Measurements from ENCODE around the gene KCTD3.

KCTD3 gene

DNA sequence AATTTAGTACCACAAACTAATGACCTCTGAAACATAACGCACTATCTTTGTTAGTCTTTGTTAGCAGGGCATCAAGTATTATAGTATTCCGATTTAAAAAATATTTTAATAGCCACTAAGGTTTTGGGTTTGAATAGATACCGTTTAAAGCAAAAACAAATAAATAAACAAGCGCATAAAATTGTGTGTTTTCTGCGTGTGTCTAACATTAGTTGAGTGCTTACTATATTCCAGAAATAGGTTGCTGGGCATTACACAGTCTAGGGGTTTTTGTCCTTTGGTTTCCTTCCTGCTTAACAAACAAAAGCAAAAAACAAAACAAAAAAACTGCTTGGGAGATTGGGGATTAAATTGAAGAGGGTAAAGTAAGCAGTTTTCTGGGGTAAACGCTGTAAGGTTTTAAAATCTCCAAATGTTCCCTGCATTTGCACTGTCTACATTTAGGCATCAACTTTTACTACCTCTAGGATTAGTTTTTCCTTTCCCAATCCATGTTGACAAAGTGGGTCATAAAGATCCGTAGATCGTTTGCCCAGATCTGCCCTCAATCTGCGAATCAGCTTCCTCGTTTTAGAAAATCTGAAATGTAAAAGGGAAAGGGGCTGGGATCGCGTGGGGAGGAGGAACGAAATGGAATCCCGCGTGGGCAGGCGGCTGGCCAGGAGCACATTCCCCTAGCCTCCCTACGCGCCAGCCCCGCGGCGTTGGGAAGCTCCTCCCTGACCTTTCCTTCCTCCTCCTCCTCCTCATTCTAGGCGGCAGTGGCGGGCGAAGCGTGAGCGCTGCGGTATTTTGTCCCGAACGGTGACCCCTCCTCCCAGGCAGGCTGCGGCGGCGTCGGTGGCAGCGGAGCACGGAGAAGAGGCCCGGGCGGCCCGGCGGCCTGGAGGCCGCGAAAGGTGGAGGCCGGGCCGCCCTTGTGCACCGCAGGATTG lies at the start of gene KCTD3:
Gene KCTD3 (plus strand): TSS at position 749 of the 935 bp plus-strand sequence. CDS start 382 bp downstream, outside the sequence.
- DNase-seq: peak; percentile 49

GRCh38 chr1:215517441-215517891 lies 49.6 kb upstream of the KCTD3 start:
- no peak for DNase-seq

- DNase-seq: no peak
Measured at GRCh38 chr1:215518594-215518993, 48.5 kb upstream of the KCTD3 start.

- DNase-seq: no peak
Measured at GRCh38 chr1:215521279-215521678, 45.8 kb upstream of the KCTD3 start.

GRCh38 chr1:215523128-215523861 lies 43.8 kb upstream of the KCTD3 start:
- no peak for DNase-seq

GRCh38 chr1:215523906-215524305 lies 43.2 kb upstream of the KCTD3 start:
- no peak for DNase-seq

DNA sequence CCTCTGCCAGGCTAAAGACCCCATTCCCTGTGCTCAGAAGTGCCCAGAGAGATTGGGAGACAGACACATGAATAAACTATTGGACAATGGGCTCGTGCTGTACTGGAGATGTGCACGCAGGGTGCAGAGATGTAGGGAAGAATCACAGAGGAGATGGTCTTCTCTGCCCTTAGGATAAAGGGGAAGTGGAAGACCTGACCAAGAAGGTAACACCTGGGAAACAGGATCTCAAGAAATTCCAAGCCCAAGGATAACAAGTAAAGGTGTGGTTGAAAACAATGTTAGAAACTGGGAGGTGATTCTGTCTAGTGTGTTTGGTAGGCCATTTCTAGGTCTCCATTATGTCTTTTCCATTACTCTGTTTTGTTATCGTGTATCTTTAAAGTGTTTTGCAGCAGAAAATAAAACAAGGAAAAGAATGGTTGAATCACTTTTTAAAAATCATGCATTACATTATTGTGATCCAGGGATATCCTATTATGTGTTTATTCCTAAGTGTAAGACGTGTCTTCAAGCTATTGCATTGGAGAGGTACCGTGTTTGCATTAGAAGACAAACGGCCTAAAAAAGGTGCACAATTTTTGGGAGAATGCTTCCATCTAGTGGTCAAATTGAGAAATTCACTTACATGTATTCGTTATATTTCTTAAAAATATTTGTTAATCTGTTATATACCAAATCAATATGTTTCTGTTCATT lies 40.8 kb upstream of the KCTD3 start:
- peak; percentile 20 for DNase-seq

DNA sequence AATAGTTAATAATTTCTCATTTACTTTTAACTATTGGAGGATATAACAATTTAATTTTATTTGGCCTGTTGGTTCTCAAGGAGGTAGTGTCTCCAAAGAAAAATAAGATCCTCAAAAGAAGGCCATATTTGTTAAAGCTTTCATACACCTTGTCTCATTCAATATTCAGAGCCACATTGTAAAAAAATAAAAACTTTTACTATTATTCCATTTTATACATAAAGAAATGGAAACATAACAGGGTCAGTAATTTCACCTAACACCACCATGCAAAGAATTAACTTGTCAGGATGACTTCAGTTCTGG lies 40.3 kb upstream of the KCTD3 start:
- no peak for DNase-seq

GRCh38 chr1:215529111-215529510 lies 38.0 kb upstream of the KCTD3 start:
- DNase-seq: no peak

GRCh38 chr1:215529571-215529970 lies 37.5 kb upstream of the KCTD3 start:
- no peak for DNase-seq

DNA sequence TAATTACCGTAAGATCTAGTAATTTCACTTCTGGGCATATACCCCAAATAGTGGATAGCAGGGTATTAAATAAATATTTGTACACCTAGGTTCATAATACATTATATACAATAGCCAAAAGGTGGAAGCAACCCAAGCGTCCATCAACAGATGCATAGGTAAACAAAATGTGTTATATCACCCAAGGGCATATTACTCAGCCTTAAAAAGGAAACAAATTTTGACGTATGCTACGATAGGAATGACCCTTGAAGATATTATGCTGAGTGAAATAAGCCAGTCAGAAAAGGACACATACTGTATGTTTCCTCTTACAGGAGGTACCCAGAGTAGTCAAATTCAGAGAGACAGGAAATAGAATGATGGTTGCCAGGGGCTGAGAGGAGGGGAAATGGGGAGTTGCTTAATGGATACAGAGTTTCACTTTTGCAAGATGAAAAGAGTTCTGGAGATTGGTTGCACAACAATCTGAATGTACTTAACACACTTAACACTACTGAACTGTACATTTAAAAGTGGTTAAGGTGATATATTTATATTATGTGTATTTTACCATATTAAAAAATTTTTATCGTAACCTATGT lies 36.6 kb upstream of the KCTD3 start:
- no peak for DNase-seq

DNA sequence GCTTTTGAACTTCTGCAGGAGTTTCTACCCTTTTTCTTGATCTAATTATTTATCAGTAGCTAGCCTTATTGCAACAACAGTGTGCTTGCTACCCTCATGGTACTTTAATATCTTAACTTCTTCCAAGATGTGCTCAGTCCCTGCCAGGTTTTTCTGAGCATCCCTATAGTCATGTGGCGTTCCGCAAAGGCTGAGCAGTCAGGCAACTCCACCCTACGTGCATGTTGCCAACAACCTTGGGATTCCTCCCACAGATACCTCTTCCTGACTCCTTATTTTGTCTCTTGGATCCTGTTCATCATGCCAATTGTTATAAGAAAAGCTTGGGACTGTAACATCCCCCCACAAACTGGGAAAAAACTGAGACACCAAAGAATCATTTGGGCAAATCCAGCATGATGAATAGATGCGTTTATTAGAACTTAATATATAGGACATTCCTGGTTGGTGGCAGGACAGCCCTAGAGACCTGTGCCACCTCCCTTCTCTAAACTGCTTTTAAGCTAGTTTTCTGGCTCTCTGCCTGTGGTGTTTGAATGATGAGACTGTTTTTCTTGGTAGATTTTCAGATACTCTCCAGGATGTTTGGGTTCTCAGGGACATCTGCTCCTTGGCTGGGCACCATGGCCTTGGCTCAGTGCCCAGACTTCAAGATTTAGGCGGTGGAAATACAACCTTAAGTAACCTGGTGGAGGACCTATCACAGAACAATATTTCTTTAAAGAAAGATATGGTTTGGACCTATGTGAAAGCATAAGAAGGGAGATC lies 27.1 kb upstream of the KCTD3 start:
- DNase-seq: peak; percentile 79

- DNase-seq: no peak
Measured at GRCh38 chr1:215542301-215542700, 24.8 kb upstream of the KCTD3 start.

DNA sequence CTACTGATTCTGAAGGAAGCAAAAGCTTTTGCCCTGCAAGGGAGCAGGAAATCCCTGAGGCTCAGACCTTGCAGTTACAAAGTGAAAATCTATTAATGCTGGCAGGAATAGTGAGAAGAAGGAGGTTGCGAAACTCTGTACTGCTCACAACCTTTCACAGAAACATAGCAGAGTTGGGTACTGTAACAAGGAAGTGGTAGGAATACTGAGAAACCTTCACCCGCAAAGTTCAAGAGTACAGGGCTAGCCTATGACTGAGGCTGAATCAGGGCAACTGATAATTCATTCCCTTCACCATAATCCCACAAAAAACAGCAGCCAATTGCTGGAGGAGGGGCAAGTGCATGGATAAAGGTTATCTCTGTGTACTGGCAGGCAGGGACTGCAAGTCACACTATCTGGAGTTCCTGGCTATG lies 23.9 kb upstream of the KCTD3 start:
- DNase-seq: no peak

DNA sequence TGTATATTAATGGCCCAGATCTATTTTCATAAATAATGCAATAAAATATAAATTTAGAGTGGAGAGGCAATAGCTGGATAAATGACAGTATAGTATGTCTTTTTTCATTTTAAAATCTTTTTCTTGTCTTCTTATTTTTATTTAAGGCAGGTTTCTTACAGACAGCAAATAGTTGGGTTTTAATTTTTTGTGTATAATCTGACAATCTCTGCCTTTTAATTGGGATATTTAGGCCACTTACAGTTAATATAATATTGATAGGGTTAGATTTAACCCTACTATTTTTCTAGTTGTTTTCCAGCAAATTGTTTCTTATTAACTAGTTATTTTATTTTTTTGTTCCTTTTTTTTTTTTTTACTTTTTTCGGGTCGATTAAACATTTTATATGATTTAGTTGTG lies 23.3 kb upstream of the KCTD3 start:
- DNase-seq: no peak

DNA sequence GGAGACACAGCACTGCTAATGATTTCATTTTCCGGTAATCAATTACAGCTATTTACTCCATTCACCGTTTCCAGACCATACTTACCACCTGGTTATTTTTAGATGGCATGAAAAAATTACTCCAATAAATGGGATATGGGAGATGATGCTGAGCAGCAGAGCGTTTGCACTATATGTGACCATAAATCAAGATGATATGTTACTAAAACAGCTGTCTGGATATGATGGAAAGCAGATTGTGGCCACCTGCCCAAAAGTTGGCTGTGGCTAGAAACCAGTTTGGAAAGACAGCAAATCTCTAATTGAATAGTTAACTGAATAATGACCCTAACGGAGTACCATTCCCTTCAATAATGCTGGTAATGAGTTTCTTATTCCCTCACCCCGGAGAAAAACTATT lies 22.5 kb upstream of the KCTD3 start:
- DNase-seq: no peak

GRCh38 chr1:215545096-215545495 lies 22.0 kb upstream of the KCTD3 start:
- no peak for DNase-seq

GRCh38 chr1:215547011-215547410 lies 20.1 kb upstream of the KCTD3 start:
- DNase-seq: no peak

DNA sequence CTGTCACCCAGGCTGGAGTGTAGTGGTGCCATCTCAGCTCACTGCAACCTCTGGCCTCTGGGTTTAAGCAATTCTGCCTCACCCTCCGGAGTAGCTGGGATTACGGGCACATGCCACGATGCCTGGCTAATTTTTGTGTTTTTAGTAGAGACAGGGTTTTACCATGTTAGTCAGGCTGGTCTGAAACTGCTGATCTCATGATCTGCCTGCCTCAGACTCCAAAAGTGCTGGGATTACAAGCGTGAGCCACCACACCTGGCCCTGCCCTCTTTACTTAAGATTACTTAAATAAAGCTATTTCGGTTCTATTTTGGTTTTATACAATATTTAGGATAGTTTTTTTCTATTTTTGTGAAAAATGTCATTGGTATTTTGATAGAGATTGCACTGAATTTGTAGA lies 15.3 kb upstream of the KCTD3 start:
- no peak for DNase-seq

- DNase-seq: no peak
Measured at GRCh38 chr1:215554865-215555264, 12.2 kb upstream of the KCTD3 start.

DNA sequence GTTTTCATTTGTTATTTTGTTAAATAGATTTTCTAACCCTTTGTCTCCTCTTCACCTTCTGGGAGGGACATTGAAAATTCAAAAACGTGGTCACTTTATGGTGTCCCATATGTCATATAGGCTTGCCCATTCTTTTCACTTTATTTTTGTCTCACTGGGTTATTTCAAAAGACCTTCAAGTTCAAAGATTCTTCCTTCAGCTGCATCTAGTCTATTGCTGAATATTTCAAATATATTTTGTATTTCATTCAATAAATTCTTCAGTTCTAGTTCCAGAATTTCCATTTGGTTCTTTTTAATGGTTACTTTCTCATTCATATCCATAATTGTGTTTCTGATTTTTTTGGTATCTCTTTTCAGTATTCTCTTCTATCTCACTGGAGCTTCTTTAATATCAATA lies 11.6 kb upstream of the KCTD3 start:
- DNase-seq: no peak

DNA sequence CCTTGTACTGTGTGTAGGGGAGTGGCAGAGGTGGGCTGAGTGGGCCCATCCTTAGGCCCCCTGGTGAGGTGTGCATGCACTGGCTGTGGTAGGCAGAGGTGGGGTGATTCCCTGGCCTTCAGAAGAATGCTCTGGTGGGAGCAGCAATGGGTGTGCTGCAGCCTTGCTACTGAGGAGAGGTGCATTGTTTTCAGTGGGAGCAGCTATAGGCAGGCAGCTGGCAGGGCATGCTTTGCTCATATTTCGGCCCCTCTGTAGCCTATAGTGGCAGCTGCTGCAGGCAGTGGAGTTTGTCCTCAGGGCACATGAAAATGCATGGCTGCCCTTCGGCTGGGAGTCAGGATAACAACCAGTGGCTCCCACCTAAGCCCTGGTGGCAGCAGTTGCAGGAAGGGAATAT lies 10.1 kb upstream of the KCTD3 start:
- no peak for DNase-seq

All from NCI-H2171 (cell line).